ENCODE data around the gene CRHR1. TPM values are rescaled to one million over a fixed set of nuclear protein-coding genes. Genes with fewer than 3 reads are reported as not detected.

The CRHR1 gene
- polyA plus RNA-seq, 1 donor = 0.24 TPM

- no CpG with 5 or more reads among the region's 5 CpGs for WGBS (ENCODE audit: insufficient coverage, low lambda C conversion rate)
- DNase-seq = no peak
- Histone ChIP-seq H3K36me3 (ENCODE audit: control insufficient read depth, insufficient read depth, low read length) (no peaks in the 10 kb centered on the region), H3K4me1 (ENCODE audit: control insufficient read depth, insufficient read depth, low read length) (no peaks in the 10 kb centered on the region), H3K27ac (ENCODE audit: low read length) (no peak overlapping the region), H3K4me3 (ENCODE audit: low read length) (no peak overlapping the region), H3K9me3 (ENCODE audit: control insufficient read depth, low read depth, low read length) (no peaks in the 10 kb centered on the region), H3K27me3 (ENCODE audit: control insufficient read depth, insufficient read depth, low read length) (no peaks in the 10 kb centered on the region)
Observed at GRCh38 chr17:45835481-45835880, 51.4 kb downstream of the CRHR1 start.

GRCh38 chr17:45836047-45837044 lies 52.2 kb downstream of the CRHR1 start:
- H3K27me3 ChIP-seq (ENCODE audit: control insufficient read depth, insufficient read depth, low read length) = no peaks in the 10 kb centered on the region
- DNase-seq = no peak
- no peak overlapping the region for H3K4me3 ChIP-seq (ENCODE audit: low read length)
- WGBS (ENCODE audit: insufficient coverage, low lambda C conversion rate) = no CpG with 5 or more reads among the region's 20 CpGs
- H3K9me3 ChIP-seq (ENCODE audit: control insufficient read depth, low read depth, low read length) = no peaks in the 10 kb centered on the region
- H3K36me3 ChIP-seq (ENCODE audit: control insufficient read depth, insufficient read depth, low read length) = no peaks in the 10 kb centered on the region
- H3K27ac ChIP-seq (ENCODE audit: low read length) = no peak overlapping the region
- no peaks in the 10 kb centered on the region for H3K4me1 ChIP-seq (ENCODE audit: control insufficient read depth, insufficient read depth, low read length)

GRCh38 chr17:45837187-45837586 lies 53.1 kb downstream of the CRHR1 start:
- no peaks in the 10 kb centered on the region for H3K36me3 ChIP-seq (ENCODE audit: control insufficient read depth, insufficient read depth, low read length)
- no peaks in the 10 kb centered on the region for H3K9me3 ChIP-seq (ENCODE audit: control insufficient read depth, low read depth, low read length)
- H3K27ac ChIP-seq (ENCODE audit: low read length) = no peak overlapping the region
- WGBS (ENCODE audit: insufficient coverage, low lambda C conversion rate) = no CpG with 5 or more reads among the region's 10 CpGs
- no peaks in the 10 kb centered on the region for H3K4me1 ChIP-seq (ENCODE audit: control insufficient read depth, insufficient read depth, low read length)
- no peak for DNase-seq
- no peaks in the 10 kb centered on the region for H3K27me3 ChIP-seq (ENCODE audit: control insufficient read depth, insufficient read depth, low read length)
- H3K4me3 ChIP-seq (ENCODE audit: low read length) = no peak overlapping the region

GRCh38 chr17:45837603-45838002 lies 53.5 kb downstream of the CRHR1 start:
- no peak for DNase-seq
- Histone ChIP-seq H3K27me3 (ENCODE audit: control insufficient read depth, insufficient read depth, low read length) (no peaks in the 10 kb centered on the region), H3K4me3 (ENCODE audit: low read length) (no peak overlapping the region), H3K36me3 (ENCODE audit: control insufficient read depth, insufficient read depth, low read length) (no peaks in the 10 kb centered on the region), H3K27ac (ENCODE audit: low read length) (no peak overlapping the region), H3K4me1 (ENCODE audit: control insufficient read depth, insufficient read depth, low read length) (no peaks in the 10 kb centered on the region), H3K9me3 (ENCODE audit: control insufficient read depth, low read depth, low read length) (no peaks in the 10 kb centered on the region)
- WGBS (ENCODE audit: insufficient coverage, low lambda C conversion rate) = no CpG with 5 or more reads among the region's 9 CpGs

- DNase-seq = no peak
- WGBS (ENCODE audit: insufficient coverage, low lambda C conversion rate) = no CpG with 5 or more reads among the region's 8 CpGs
- no peaks in the 10 kb centered on the region for H3K9me3 ChIP-seq (ENCODE audit: control insufficient read depth, low read depth, low read length)
Observed at GRCh38 chr17:45838751-45839295, 54.7 kb downstream of the CRHR1 start.

GRCh38 chr17:45839442-45839841 lies 55.3 kb downstream of the CRHR1 start:
- Histone ChIP-seq H3K27me3 (ENCODE audit: control insufficient read depth, insufficient read depth, low read length) (no peaks in the 10 kb centered on the region), H3K36me3 (ENCODE audit: control insufficient read depth, insufficient read depth, low read length) (no peaks in the 10 kb centered on the region), H3K4me3 (ENCODE audit: low read length) (no peak overlapping the region), H3K27ac (ENCODE audit: low read length) (no peak overlapping the region), H3K9me3 (ENCODE audit: control insufficient read depth, low read depth, low read length) (no peaks in the 10 kb centered on the region), H3K4me1 (ENCODE audit: control insufficient read depth, insufficient read depth, low read length) (no peaks in the 10 kb centered on the region)
- no CpG with 5 or more reads among the region's 4 CpGs for WGBS (ENCODE audit: insufficient coverage, low lambda C conversion rate)
- no peak for DNase-seq

More at GRCh38 chr17:45838751-45839295, 54.7 kb downstream of the CRHR1 start:
- Histone ChIP-seq H3K27me3 (ENCODE audit: control insufficient read depth, insufficient read depth, low read length) (no peaks in the 10 kb centered on the region), H3K27ac (ENCODE audit: low read length) (no peak overlapping the region), H3K4me1 (ENCODE audit: control insufficient read depth, insufficient read depth, low read length) (no peaks in the 10 kb centered on the region), H3K36me3 (ENCODE audit: control insufficient read depth, insufficient read depth, low read length) (no peaks in the 10 kb centered on the region), H3K4me3 (ENCODE audit: low read length) (no peak overlapping the region)

- no peak overlapping the region for H3K27ac ChIP-seq (ENCODE audit: low read length)
- H3K4me1 ChIP-seq (ENCODE audit: control insufficient read depth, insufficient read depth, low read length) = no peaks in the 10 kb centered on the region
- no peak overlapping the region for H3K4me3 ChIP-seq (ENCODE audit: low read length)
- no peaks in the 10 kb centered on the region for H3K36me3 ChIP-seq (ENCODE audit: control insufficient read depth, insufficient read depth, low read length)
- no peaks in the 10 kb centered on the region for H3K9me3 ChIP-seq (ENCODE audit: control insufficient read depth, low read depth, low read length)
- H3K27me3 ChIP-seq (ENCODE audit: control insufficient read depth, insufficient read depth, low read length) = no peaks in the 10 kb centered on the region
- DNase-seq = no peak
- no CpG with 5 or more reads among the region's 9 CpGs for WGBS (ENCODE audit: insufficient coverage, low lambda C conversion rate)
Observed at GRCh38 chr17:45841186-45841585, 57.1 kb downstream of the CRHR1 start.

DNA sequence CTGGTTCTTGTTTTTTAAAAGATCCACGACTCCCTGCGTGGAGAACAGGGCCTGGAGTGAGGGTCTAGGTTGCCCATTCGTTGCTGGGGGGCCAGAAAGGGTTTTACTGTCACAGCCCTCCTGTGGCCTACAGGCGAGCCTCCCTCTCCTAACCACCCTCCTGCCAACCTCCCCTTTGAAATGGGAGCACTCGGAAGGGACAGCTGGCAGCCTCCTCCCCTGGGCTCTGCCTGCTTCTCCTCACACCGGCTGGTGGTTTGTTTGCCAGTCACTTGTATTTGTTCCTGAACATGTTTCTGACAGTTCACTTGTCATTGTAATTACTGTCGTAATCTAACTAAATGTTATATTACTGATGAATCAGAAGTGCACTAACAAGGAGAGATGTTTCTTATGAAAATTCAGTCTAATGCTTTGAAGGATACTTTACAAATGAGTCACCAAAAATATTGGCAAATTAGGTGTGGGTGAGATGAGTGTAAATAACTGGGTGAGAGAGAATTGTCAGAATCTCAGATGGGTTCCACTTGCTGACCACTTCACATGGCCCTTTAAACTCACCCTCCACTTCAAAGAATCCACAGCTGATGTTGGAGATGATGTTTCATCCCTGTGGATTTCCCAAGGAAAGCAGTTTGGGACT lies 57.9 kb downstream of the CRHR1 start:
- Histone ChIP-seq H3K36me3 (ENCODE audit: control insufficient read depth, insufficient read depth, low read length) (no peaks in the 10 kb centered on the region), H3K4me3 (ENCODE audit: low read length) (no peak overlapping the region), H3K27me3 (ENCODE audit: control insufficient read depth, insufficient read depth, low read length) (no peaks in the 10 kb centered on the region), H3K4me1 (ENCODE audit: control insufficient read depth, insufficient read depth, low read length) (no peaks in the 10 kb centered on the region), H3K27ac (ENCODE audit: low read length) (no peak overlapping the region), H3K9me3 (ENCODE audit: control insufficient read depth, low read depth, low read length) (no peaks in the 10 kb centered on the region)
- no peak for DNase-seq
- no CpG with 5 or more reads among the region's 7 CpGs for WGBS (ENCODE audit: insufficient coverage, low lambda C conversion rate)

GRCh38 chr17:45843722-45844121 lies 59.6 kb downstream of the CRHR1 start:
- Histone ChIP-seq H3K4me3 (ENCODE audit: low read length) (no peak overlapping the region), H3K27ac (ENCODE audit: low read length) (no peak overlapping the region), H3K4me1 (ENCODE audit: control insufficient read depth, insufficient read depth, low read length) (no peaks in the 10 kb centered on the region), H3K9me3 (ENCODE audit: control insufficient read depth, low read depth, low read length) (no peaks in the 10 kb centered on the region), H3K36me3 (ENCODE audit: control insufficient read depth, insufficient read depth, low read length) (no peaks in the 10 kb centered on the region), H3K27me3 (ENCODE audit: control insufficient read depth, insufficient read depth, low read length) (no peaks in the 10 kb centered on the region)
- no CpG with 5 or more reads among the region's 4 CpGs for WGBS (ENCODE audit: insufficient coverage, low lambda C conversion rate)
- no peak for DNase-seq

DNA sequence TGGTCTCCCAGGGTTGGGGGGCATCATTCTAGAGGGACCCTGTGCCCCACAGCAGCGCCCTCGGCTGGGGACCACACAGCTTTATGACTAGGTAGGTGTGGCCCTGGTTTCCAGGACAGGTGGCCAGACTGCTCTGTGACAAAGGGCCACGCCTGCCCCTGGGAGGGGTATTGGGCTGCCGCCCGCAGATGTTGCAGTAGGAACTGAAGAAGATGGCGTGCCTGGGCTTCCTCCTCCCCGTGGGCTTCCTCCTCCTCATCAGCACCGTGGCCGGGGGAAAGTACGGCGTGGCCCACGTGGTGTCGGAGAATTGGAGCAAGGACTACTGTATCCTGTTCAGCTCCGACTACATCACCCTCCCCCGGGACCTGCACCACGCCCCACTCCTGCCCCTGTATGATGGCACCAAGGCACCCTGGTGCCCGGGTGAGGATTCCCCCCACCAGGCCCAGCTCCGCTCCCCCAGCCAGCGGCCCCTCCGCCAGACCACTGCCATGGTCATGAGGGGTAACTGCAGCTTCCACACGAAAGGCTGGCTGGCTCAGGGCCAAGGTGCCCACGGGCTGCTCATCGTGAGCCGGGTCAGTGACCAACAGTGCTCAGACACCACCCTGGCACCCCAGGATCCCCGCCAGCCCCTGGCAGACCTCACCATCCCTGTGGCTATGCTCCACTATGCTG lies 60.7 kb downstream of the CRHR1 start, which contains the start of gene SPPL2C:
SPPL2C (plus strand) TSS at position 187 of the 681 bp plus-strand sequence; CDS start at position 213, 26 bp downstream.
- Histone ChIP-seq H3K36me3 (ENCODE audit: control insufficient read depth, insufficient read depth, low read length) (no peaks in the 10 kb centered on the region), H3K27me3 (ENCODE audit: control insufficient read depth, insufficient read depth, low read length) (no peaks in the 10 kb centered on the region), H3K4me3 (ENCODE audit: low read length) (no peak within 1 kb of the TSS), H3K9me3 (ENCODE audit: control insufficient read depth, low read depth, low read length) (no peaks in the 10 kb centered on the region), H3K4me1 (ENCODE audit: control insufficient read depth, insufficient read depth, low read length) (no peaks in the 10 kb centered on the region), H3K27ac (ENCODE audit: low read length) (no peak within 1 kb of the TSS)
- WGBS (ENCODE audit: insufficient coverage, low lambda C conversion rate) = no CpG with 5 or more reads among the region's 25 CpGs
- no peak for DNase-seq

Measured in large intestine (tissue), 3 donors.